Fibroblast of mammary gland (primary cell): ENCODE measurements around the gene UVRAG.
"Not testable (repeated sequence)": the region's sequence is repeated elsewhere in the genome, so short reads cannot be mapped to it uniquely, and the experiment has no call there.

Source experiments
- DNase-seq: peaks from one replicate; pipeline ENCODE4 v3.0.0-alpha.2; 2010; ENCODE audit warnings: low read depth
- H3K4me3 ChIP-seq: 2 replicates; pipeline ENCODE4 v1.5.1; 2011; ENCODE audit warnings: low read depth, mild to moderate bottlenecking, low read length, moderate library complexity; ENCODE audit not compliant: control insufficient read depth
- CTCF ChIP-seq: conservative IDR thresholded peaks from 2 replicates; pipeline ENCODE4 v1.5.1; 2011; ENCODE audit warnings: low read depth, low read length, inconsistent platforms; ENCODE audit not compliant: control insufficient read depth, insufficient read depth

Gene UVRAG

GRCh38 chr11:75879737-75880136 lies 64.7 kb downstream of the UVRAG start:
- DNase-seq = no peak
- no peak overlapping the region for H3K4me3 ChIP-seq
- no peak for TF ChIP-seq CTCF

- DNase-seq, H3K4me3 ChIP-seq: not testable (repeated sequence)
Measured at GRCh38 chr11:75880343-75880742, 65.3 kb downstream of the UVRAG start.

GRCh38 chr11:75884321-75884720 lies 69.3 kb downstream of the UVRAG start:
- no peak for DNase-seq
- H3K4me3 ChIP-seq = no peak overlapping the region
- no peak for TF ChIP-seq CTCF

- TF ChIP-seq CTCF = no peak
- no peak overlapping the region for H3K4me3 ChIP-seq
- no peak for DNase-seq
Measured at GRCh38 chr11:75888416-75888815, 73.4 kb downstream of the UVRAG start.

- TF ChIP-seq CTCF = no peak
- H3K4me3 ChIP-seq = no peak overlapping the region
- DNase-seq = no peak
Measured at GRCh38 chr11:75891947-75892739, 77.1 kb downstream of the UVRAG start.

GRCh38 chr11:75893251-75893650 lies 78.2 kb downstream of the UVRAG start:
- TF ChIP-seq CTCF = no peak
- DNase-seq = no peak

GRCh38 chr11:75894036-75894585 lies 79.1 kb downstream of the UVRAG start:
- no peak for TF ChIP-seq CTCF
- DNase-seq = no peak
- H3K4me3 ChIP-seq = no peak overlapping the region

More at GRCh38 chr11:75893251-75893650, 78.2 kb downstream of the UVRAG start:
- H3K4me3 ChIP-seq = no peak overlapping the region
